OCI-LY1 (cell line): ENCODE results near the gene WDPCP.

Source experiments
- CTCF ChIP-seq: fragments of 200-600 bp; sonication (generic), shearing (Covaris generic); IDR thresholded peaks from 2 replicates; pipeline ENCODE4 v1.5.1; 2017; ENCODE audit warnings: mild to moderate bottlenecking, antibody characterized with exemption, low read length, moderate library complexity, mixed read lengths
- EZH2 ChIP-seq: fragments of 200-600 bp; sonication (generic), shearing (Covaris generic); IDR thresholded peaks from 2 replicates; pipeline ENCODE4 v1.8.0; 2017; ENCODE audit warnings: borderline replicate concordance, mixed run types, mild to moderate bottlenecking, antibody characterized with exemption, low read length, moderate library complexity, mixed read lengths

GRCh38 chr2:63572001-63572400, 16.3 kb downstream of the WDPCP start:
- TF ChIP-seq CTCF (no peak), EZH2 (no peak)
